Measurements from ENCODE around the gene RAPGEF1.

The RAPGEF1 gene

DNA sequence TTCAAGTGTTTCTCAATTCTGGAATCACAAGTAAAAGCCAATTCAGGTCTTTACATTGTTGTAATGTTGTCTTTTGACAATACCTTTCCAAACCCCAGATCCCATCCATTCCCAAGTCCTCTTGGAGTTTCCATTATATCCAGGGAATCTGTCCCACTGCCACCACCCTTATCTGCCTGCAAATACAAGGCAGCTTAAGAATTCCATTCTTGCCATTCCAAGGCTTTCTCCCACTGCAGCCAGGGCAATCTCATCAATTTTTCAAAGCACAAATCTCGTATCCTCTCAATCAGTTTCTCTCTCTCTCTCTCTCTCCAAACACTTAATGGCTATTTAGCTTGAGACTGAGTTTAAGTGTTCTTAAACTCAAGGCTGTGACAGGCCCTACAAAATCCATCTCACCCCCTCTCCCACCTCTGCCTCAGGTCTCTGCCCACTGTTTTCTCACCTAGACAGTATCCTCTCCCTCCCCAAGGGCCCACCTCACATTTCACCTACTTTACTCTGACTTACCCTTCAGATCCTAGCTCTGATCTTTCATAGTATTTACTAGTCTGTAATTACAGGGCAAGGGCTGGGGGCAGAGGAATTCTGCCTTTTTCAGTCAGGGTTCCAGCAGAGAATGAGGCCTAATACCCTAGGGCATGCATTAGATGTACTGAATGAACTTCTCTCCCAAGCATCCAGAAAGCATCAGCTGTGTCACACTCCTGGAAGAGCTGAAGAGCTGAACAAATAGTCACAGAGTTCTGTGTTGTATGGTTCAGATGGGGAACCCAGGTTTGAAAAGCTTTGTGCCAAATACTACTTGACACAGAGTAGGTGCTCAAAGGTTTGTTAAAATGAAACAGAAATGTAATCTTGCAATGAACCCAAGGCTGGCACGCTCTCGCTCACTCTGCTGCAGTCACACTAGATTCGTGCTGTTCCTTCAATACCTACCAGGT is 46.0 kb downstream of the RAPGEF1 start:
- Histone ChIP-seq H3K4me3 (ENCODE audit: insufficient read length, low read depth) (no peak overlapping the region), H3K36me3 (ENCODE audit: insufficient read depth, insufficient read length, low read length) (no peaks in the 10 kb centered on the region), H3K4me1 (ENCODE audit: insufficient read depth, insufficient read length) (peaks cover 14% of the 10 kb centered on the region), H3K9me3 (ENCODE audit: insufficient read depth, low read length) (no peaks in the 10 kb centered on the region), H3K9ac (ENCODE audit: insufficient read length, low read depth) (no peak overlapping the region), H3K27me3 (ENCODE audit: insufficient read depth, insufficient read length) (no peaks in the 10 kb centered on the region)
- DNase-seq (ENCODE audit: low read depth, low spot score) = no peak
- TF ChIP-seq SUZ12 (IDR thresholded peaks at IDR 0.05; ENCODE audit: extremely low read depth, insufficient read depth, insufficient read length) (no peak), YY1 (IDR thresholded peaks at IDR 0.05; ENCODE audit: insufficient read depth, insufficient read length) (no peak), ZNF274 (IDR thresholded peaks at IDR 0.05; ENCODE audit: low read depth, low read length) (no peak)

DNA sequence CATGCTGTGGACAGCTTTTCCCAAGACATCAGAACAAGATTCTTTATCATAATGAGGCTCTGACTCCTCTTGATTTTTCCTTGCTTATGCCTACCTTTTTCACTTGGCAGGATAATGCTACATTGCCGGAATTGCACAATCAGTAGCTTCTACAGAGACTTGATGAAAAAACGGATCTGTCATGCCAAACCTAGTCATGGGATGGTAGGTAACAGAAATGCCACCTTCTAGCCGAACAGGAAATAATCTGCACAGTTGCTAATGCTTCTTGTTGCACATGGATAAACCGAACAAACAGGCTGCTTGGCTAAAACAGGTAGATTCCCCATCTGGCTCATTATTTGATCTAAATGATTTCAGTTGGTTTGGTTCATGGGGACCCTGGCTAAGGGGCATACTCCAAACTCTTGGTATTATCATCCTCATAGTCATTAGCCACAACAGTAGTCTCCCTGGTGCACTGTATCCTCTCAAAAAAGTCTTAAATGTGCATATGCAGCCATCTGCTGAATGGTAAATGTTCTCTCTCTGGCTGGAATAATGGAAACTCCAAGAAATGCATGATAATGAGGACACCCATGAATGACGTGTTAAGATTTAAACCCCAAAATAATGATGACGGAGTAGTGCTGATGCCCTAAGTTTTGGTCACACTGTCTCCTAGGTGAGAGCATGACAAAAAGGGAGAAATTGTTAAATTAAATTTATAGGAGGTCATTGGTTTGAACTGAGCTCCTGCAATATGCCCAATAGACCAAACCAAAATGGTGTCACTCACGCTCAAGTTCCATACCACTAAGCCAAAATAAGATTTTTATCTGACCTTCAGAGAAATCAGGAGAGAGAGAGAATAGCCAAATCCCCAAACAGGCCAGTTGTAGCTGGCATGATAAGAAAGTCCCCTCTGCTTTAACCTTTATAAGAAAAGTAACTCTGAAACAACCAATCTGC is 47.0 kb downstream of the RAPGEF1 start:
- DNase-seq (ENCODE audit: low read depth, low spot score) = no peak
- Histone ChIP-seq H3K27me3 (ENCODE audit: insufficient read depth, insufficient read length) (no peaks in the 10 kb centered on the region), H3K36me3 (ENCODE audit: insufficient read depth, insufficient read length, low read length) (no peaks in the 10 kb centered on the region), H3K4me1 (ENCODE audit: insufficient read depth, insufficient read length) (peaks cover 14% of the 10 kb centered on the region), H3K4me3 (ENCODE audit: insufficient read length, low read depth) (no peak overlapping the region), H3K9me3 (ENCODE audit: insufficient read depth, low read length) (no peaks in the 10 kb centered on the region), H3K9ac (ENCODE audit: insufficient read length, low read depth) (no peak overlapping the region)
- TF ChIP-seq YY1 (IDR thresholded peaks at IDR 0.05; ENCODE audit: insufficient read depth, insufficient read length) = no peak
- TF ChIP-seq SUZ12 (IDR thresholded peaks at IDR 0.05; ENCODE audit: extremely low read depth, insufficient read depth, insufficient read length) = no peak
- TF ChIP-seq ZNF274 (IDR thresholded peaks at IDR 0.05; ENCODE audit: low read depth, low read length) = no peak

DNA sequence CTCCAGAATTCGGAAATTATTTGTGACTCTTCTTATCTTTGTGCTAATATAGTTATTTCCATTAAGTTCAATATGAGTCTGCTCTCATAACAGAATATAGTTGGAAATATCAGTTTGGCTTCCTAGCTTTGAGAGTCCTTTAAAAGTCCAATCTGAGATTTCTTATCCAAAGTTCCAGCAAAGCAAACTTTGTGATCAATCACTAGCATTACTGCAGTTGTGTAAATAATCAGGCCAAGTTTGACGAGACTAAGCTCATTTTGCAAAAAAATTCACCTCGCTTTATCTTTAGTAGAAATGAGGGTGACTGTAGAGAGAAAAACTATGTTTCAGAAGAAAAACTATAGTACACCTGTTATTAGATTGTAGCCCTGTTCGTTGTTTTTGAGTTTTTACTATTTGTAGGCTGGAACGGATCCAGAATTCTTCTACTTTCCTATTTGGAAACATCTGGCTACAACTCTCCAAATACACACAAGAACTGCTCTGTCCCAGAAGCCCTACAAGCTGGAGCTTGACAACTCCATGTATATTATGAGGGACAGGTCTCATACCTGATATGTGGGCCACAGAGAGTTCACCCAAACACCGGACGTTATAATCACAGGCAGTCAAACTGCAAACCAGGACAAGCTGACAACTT is 47.8 kb downstream of the RAPGEF1 start:
- TF ChIP-seq SUZ12 (IDR thresholded peaks at IDR 0.05; ENCODE audit: extremely low read depth, insufficient read depth, insufficient read length) (no peak), ZNF274 (IDR thresholded peaks at IDR 0.05; ENCODE audit: low read depth, low read length) (no peak), YY1 (IDR thresholded peaks at IDR 0.05; ENCODE audit: insufficient read depth, insufficient read length) (no peak)
- H3K9me3 ChIP-seq (ENCODE audit: insufficient read depth, low read length) = no peaks in the 10 kb centered on the region
- no peaks in the 10 kb centered on the region for H3K27me3 ChIP-seq (ENCODE audit: insufficient read depth, insufficient read length)
- no peak overlapping the region for H3K9ac ChIP-seq (ENCODE audit: insufficient read length, low read depth)
- H3K4me1 ChIP-seq (ENCODE audit: insufficient read depth, insufficient read length) = peaks cover 14% of the 10 kb centered on the region
- H3K36me3 ChIP-seq (ENCODE audit: insufficient read depth, insufficient read length, low read length) = no peaks in the 10 kb centered on the region
- H3K4me3 ChIP-seq (ENCODE audit: insufficient read length, low read depth) = no peak overlapping the region
- DNase-seq (ENCODE audit: low read depth, low spot score) = no peak

GRCh38 chr9:131690941-131691573 is 48.8 kb downstream of the RAPGEF1 start:
- H3K9me3 ChIP-seq (ENCODE audit: insufficient read depth, low read length) = 0 out of 2 replicates have a peak, but pooled peaks cover under 1% of the 10 kb centered on the region
- no peak overlapping the region for H3K4me3 ChIP-seq (ENCODE audit: insufficient read length, low read depth)
- H3K4me1 ChIP-seq (ENCODE audit: insufficient read depth, insufficient read length) = peaks cover 14% of the 10 kb centered on the region
- H3K9ac ChIP-seq (ENCODE audit: insufficient read length, low read depth) = no peak overlapping the region
- no peak for DNase-seq (ENCODE audit: low read depth, low spot score)
- no peaks in the 10 kb centered on the region for H3K27me3 ChIP-seq (ENCODE audit: insufficient read depth, insufficient read length)
- H3K36me3 ChIP-seq (ENCODE audit: insufficient read depth, insufficient read length, low read length) = no peaks in the 10 kb centered on the region
- TF ChIP-seq SUZ12 (IDR thresholded peaks at IDR 0.05; ENCODE audit: extremely low read depth, insufficient read depth, insufficient read length) = no peak
- TF ChIP-seq ZNF274 (IDR thresholded peaks at IDR 0.05; ENCODE audit: low read depth, low read length) = no peak
- no peak for TF ChIP-seq YY1 (IDR thresholded peaks at IDR 0.05; ENCODE audit: insufficient read depth, insufficient read length)

DNA sequence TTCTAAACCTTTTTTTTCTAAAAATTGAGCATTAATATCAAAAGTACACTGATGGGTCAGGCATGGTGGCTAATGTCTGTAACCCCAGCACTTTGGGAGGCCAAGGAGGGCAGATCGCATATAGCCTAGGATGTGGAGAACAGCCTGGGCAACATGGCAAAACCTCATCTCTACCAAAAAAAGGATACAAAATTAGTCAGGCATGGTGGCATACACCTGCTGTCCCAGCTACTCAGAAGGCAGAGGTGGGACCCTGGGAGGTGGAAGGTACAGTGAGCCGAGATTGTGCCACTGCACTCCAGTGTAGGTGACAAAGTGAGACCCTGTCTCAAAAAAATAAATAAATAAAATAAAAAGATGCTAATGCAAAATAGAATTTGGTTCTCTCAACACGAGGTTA is 49.4 kb downstream of the RAPGEF1 start:
- Histone ChIP-seq H3K27me3 (ENCODE audit: insufficient read depth, insufficient read length) (no peaks in the 10 kb centered on the region), H3K36me3 (ENCODE audit: insufficient read depth, insufficient read length, low read length) (no peaks in the 10 kb centered on the region), H3K4me3 (ENCODE audit: insufficient read length, low read depth) (no peak overlapping the region), H3K9me3 (ENCODE audit: insufficient read depth, low read length) (peaks cover 6% of the 10 kb centered on the region; the same call in 1 of the 2 replicates), H3K9ac (ENCODE audit: insufficient read length, low read depth) (no peak overlapping the region), H3K4me1 (ENCODE audit: insufficient read depth, insufficient read length) (peaks cover 8% of the 10 kb centered on the region)
- TF ChIP-seq SUZ12 (IDR thresholded peaks at IDR 0.05; ENCODE audit: extremely low read depth, insufficient read depth, insufficient read length) (no peak), YY1 (IDR thresholded peaks at IDR 0.05; ENCODE audit: insufficient read depth, insufficient read length) (no peak), ZNF274 (IDR thresholded peaks at IDR 0.05; ENCODE audit: low read depth, low read length) (no peak)
- DNase-seq (ENCODE audit: low read depth, low spot score) = no peak

GRCh38 chr9:131688377-131688776 is 51.5 kb downstream of the RAPGEF1 start:
- no peaks in the 10 kb centered on the region for H3K4me1 ChIP-seq (ENCODE audit: insufficient read depth, insufficient read length)
- no peak overlapping the region for H3K4me3 ChIP-seq (ENCODE audit: insufficient read length, low read depth)
- H3K27me3 ChIP-seq (ENCODE audit: insufficient read depth, insufficient read length) = no peaks in the 10 kb centered on the region
- peaks cover 9% of the 10 kb centered on the region; the same call in 1 of the 2 replicates for H3K9me3 ChIP-seq (ENCODE audit: insufficient read depth, low read length)
- H3K9ac ChIP-seq (ENCODE audit: insufficient read length, low read depth) = no peak overlapping the region
- DNase-seq (ENCODE audit: low read depth, low spot score) = no peak
- TF ChIP-seq ZNF274 (IDR thresholded peaks at IDR 0.05; ENCODE audit: low read depth, low read length) = no peak
- no peak for TF ChIP-seq SUZ12 (IDR thresholded peaks at IDR 0.05; ENCODE audit: extremely low read depth, insufficient read depth, insufficient read length)
- TF ChIP-seq YY1 (IDR thresholded peaks at IDR 0.05; ENCODE audit: insufficient read depth, insufficient read length) = no peak
- H3K36me3 ChIP-seq (ENCODE audit: insufficient read depth, insufficient read length, low read length) = no peaks in the 10 kb centered on the region

All from NT2/D1 (cell line).